CD4-positive, CD25-positive, alpha-beta regulatory T cell (primary cell): Measurements from ENCODE around the gene WWC1. TPM values are rescaled to one million over a fixed set of nuclear protein-coding genes. Genes with fewer than 3 reads are reported as not detected.
A peak's percentile ranks its signal among the peaks of the same experiment; 100 is the strongest.

ENCODE experiments used
- ATAC-seq, 2 donors: fragments of 150-1000 bp; cut with Tn5 transposase; one replicate each; pipeline ENCODE4 v1.10.0; 2021; ENCODE audit warnings: low read depth in 2 of 2, moderate number of reproducible peaks in 2 of 2, moderate library complexity in 1 of 2
- DNase-seq, 3 donors: peaks; one replicate each; pipeline versions ENCODE4 v3.0.0 to v3.0.0-alpha.2; 2012 to 2022; ENCODE audit warnings: mixed read lengths in 1 of 3
- H3K27ac ChIP-seq: one replicate; pipeline ENCODE4 v1.7.0; 2013; ENCODE audit warnings: mild to moderate bottlenecking, low read length; ENCODE audit not compliant: insufficient read depth, poor library complexity, severe bottlenecking
- H3K27me3 ChIP-seq: one replicate; pipeline ENCODE4 v1.7.0; 2013; ENCODE audit warnings: low read length; ENCODE audit not compliant: control insufficient read depth, insufficient read depth
- H3K36me3 ChIP-seq: one replicate; pipeline ENCODE4 v1.7.0; 2013; ENCODE audit warnings: mild to moderate bottlenecking, low read length, moderate library complexity; ENCODE audit not compliant: control insufficient read depth, insufficient read depth
- H3K4me1 ChIP-seq: 2 replicates; pipeline ENCODE4 v1.7.0; 2013; ENCODE audit warnings: mild to moderate bottlenecking, low read length; ENCODE audit not compliant: insufficient read depth, control insufficient read depth, poor library complexity, severe bottlenecking
- H3K4me3 ChIP-seq: one replicate; pipeline ENCODE4 v1.7.0; 2013; ENCODE audit warnings: low read depth, mild to moderate bottlenecking, low read length, moderate library complexity
- H3K9me3 ChIP-seq, 2 experiments: 1 replicate in 1 of 2; 2 replicates in 1 of 2; pipeline ENCODE4 v1.7.0; 2013; ENCODE audit warnings: low read length in 2 of 2, mild to moderate bottlenecking in 1 of 2, moderate library complexity in 1 of 2; ENCODE audit not compliant: control insufficient read depth in 2 of 2
- H3K27ac Mint-ChIP-seq, 3 donors: one replicate each; pipeline ENCODE4 v1.8.0; 2020 to 2022; ENCODE audit warnings: mild to moderate bottlenecking in 3 of 3, mixed read lengths in 3 of 3, moderate library complexity in 2 of 3
- H3K27me3 Mint-ChIP-seq: one replicate; pipeline ENCODE4 v1.8.0; 2022; ENCODE audit warnings: mild to moderate bottlenecking, mixed read lengths
- H3K36me3 Mint-ChIP-seq: one replicate; pipeline ENCODE4 v1.8.0; 2020; ENCODE audit warnings: mixed read lengths
- H3K4me1 Mint-ChIP-seq, 4 donors: one replicate each; pipeline ENCODE4 v1.8.0; 2020 to 2022; ENCODE audit warnings: mixed read lengths in 4 of 4, mild to moderate bottlenecking in 1 of 4
- H3K4me3 Mint-ChIP-seq, 4 donors: one replicate each; pipeline ENCODE4 v1.8.0; 2020 to 2022; ENCODE audit warnings: mild to moderate bottlenecking in 4 of 4, mixed read lengths in 4 of 4, moderate library complexity in 3 of 4
- H3K9me3 Mint-ChIP-seq, 7 donors: one replicate each; pipeline ENCODE4 v1.8.0; 2020 to 2022; ENCODE audit warnings: mixed read lengths in 7 of 7, mild to moderate bottlenecking in 3 of 7, moderate library complexity in 2 of 7
- polyA plus RNA-seq, 4 donors: library from polyadenylated mRNA; unstranded; fragments of 300-500 nt; fragmentation: Illumina TruSeq; gene quantifications; one replicate each; pipeline ENCODE4 v1.2.3, GENCODE V29; 2021
- total RNA-seq: library from RNA; stranded (reverse); gene quantifications from one replicate; pipeline ENCODE4 v1.2.3, GENCODE V29; 2022

WWC1 gene
- total and polyA plus RNA-seq, 5 donors from 2014 or later = 0.07 to 1.5 (median 0.95) TPM; not detected in 1

DNA sequence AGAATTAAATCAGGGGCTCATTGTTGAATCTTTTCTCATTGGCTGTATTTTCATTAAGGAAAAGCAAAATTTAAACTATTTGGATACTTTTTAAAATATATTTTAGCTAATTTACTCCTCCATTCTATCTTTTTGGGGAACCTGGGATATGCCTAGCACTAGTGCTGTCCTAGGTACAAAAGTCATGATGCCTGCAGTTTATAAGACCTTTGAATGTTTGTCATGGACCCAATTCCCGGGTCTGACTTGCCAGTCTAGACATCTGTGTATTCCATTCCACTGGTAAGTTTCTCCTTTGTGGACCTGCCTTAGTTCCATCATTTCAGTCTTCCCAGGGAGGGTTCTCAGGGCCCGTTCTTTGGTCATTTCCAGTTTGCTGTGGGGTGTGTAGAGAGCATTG lies 63.0 kb downstream of the WWC1 start:
- no peak overlapping the region for H3K4me3 Mint-ChIP-seq
- no peaks in the 10 kb centered on the region for H3K27me3 ChIP-seq
- no peaks in the 10 kb centered on the region for H3K4me1 Mint-ChIP-seq
- H3K27ac Mint-ChIP-seq = no peak overlapping the region
- H3K4me1 ChIP-seq = no peaks in the 10 kb centered on the region
- H3K4me3 ChIP-seq = no peak overlapping the region
- H3K27me3 Mint-ChIP-seq = peaks cover 10% of the 10 kb centered on the region
- no peaks in the 10 kb centered on the region for H3K36me3 Mint-ChIP-seq
- H3K9me3 Mint-ChIP-seq = peaks cover 0 to 3% (median 0%) of the 10 kb centered on the region in 7 donors
- DNase-seq (no peak), ATAC-seq (no peak)
- no peaks in the 10 kb centered on the region for H3K9me3 ChIP-seq
- H3K27ac ChIP-seq = no peak overlapping the region
- H3K36me3 ChIP-seq = no peaks in the 10 kb centered on the region

GRCh38 chr5:168356171-168356570 lies 64.7 kb downstream of the WWC1 start:
- Histone ChIP-seq H3K27me3 (peaks cover 3% of the 10 kb centered on the region), H3K9me3 (no peaks in the 10 kb centered on the region), H3K4me3 (no peak overlapping the region), H3K36me3 (no peaks in the 10 kb centered on the region), H3K27ac (no peak overlapping the region), H3K4me1 (no peaks in the 10 kb centered on the region)
- no peak for DNase-seq
- H3K36me3 Mint-ChIP-seq = no peaks in the 10 kb centered on the region
- no peak overlapping the region for H3K27ac Mint-ChIP-seq
- H3K4me1 Mint-ChIP-seq = no peaks in the 10 kb centered on the region
- peaks cover 0 to 3% (median 0%) of the 10 kb centered on the region in 7 donors for H3K9me3 Mint-ChIP-seq
- no peak overlapping the region for H3K4me3 Mint-ChIP-seq
- no peak for ATAC-seq
- H3K27me3 Mint-ChIP-seq = peaks cover 12% of the 10 kb centered on the region

DNA sequence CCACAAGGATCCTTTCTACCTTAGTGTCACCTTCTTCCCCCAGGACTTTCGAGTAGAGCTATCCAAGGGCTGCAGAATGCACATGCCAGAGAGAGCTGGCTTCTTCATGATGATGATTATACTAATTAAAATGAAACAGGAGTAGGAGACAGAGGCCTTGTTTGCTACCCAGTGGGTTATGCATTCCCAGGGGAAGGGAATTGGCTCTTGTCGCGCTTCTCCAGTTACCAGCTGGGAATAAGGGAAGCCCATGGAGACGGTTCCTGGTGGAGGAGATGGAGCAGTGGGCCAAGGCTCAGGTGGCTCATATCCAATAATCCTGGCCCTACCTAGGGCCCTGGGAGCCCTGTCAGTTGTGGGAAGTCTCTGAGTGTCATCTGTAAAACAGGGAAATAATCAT lies 65.1 kb downstream of the WWC1 start:
- H3K4me3 ChIP-seq = no peak overlapping the region
- ATAC-seq (no peak), DNase-seq (no peak)
- Mint-ChIP-seq H3K27ac (no peak overlapping the region), H3K4me3 (no peak overlapping the region), H3K4me1 (no peaks in the 10 kb centered on the region), H3K36me3 (no peaks in the 10 kb centered on the region), H3K27me3 (peaks cover 12% of the 10 kb centered on the region), H3K9me3 (peaks cover 0 to 3% (median 0%) of the 10 kb centered on the region in 7 donors)
- H3K27ac ChIP-seq = no peak overlapping the region
- H3K4me1 ChIP-seq = no peaks in the 10 kb centered on the region
- H3K27me3 ChIP-seq = peaks cover 3% of the 10 kb centered on the region
- H3K9me3 ChIP-seq = no peaks in the 10 kb centered on the region
- no peaks in the 10 kb centered on the region for H3K36me3 ChIP-seq

- no peak for ATAC-seq
- H3K4me3 ChIP-seq = no peak overlapping the region
- peaks cover 0 to 3% (median 0%) of the 10 kb centered on the region in 7 donors for H3K9me3 Mint-ChIP-seq
- no peak overlapping the region for H3K27ac Mint-ChIP-seq
- no peak overlapping the region for H3K4me3 Mint-ChIP-seq
- no peaks in the 10 kb centered on the region for H3K9me3 ChIP-seq
- no peaks in the 10 kb centered on the region for H3K4me1 Mint-ChIP-seq
- peaks cover 3% of the 10 kb centered on the region for H3K27me3 ChIP-seq
- no peak for DNase-seq
- H3K36me3 Mint-ChIP-seq = no peaks in the 10 kb centered on the region
- H3K36me3 ChIP-seq = no peaks in the 10 kb centered on the region
- H3K27ac ChIP-seq = no peak overlapping the region
- H3K27me3 Mint-ChIP-seq = peaks cover 15% of the 10 kb centered on the region
- no peaks in the 10 kb centered on the region for H3K4me1 ChIP-seq
Observed at GRCh38 chr5:168357876-168358275, 66.4 kb downstream of the WWC1 start.

DNA sequence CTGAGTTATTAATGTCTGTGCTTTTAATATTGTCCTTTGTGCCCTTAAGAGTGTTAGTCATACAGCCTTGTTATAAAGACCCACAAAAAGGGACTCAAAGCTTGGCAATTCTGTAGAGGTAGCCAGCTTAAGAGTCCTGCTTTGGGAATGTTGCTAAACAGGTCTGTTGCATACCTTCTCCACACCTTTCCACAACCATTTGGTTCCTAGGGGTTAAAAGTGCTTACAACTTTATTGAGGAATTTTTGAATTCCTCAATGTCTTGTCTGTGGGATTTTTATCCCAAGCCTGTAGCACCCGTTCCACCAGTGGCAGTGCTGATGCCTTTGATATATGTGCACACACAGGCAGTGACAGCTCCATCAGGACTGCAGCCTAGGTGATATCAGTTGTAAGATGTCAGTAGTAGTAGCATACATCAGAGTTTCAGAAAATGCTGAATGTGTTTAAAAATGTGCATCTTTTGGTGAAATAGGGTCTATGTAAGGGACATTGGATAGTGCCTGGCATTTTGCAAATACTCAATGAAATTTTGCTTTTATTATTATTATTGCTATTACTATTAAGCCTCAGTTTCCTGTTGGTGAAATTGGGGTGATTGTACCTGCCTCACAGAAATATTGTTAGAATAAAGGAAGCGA lies 68.5 kb downstream of the WWC1 start:
- H3K4me1 Mint-ChIP-seq = no peaks in the 10 kb centered on the region
- Histone ChIP-seq H3K9me3 (no peaks in the 10 kb centered on the region), H3K27ac (no peak overlapping the region), H3K27me3 (peaks cover 3% of the 10 kb centered on the region), H3K4me1 (no peaks in the 10 kb centered on the region), H3K36me3 (no peaks in the 10 kb centered on the region), H3K4me3 (no peak overlapping the region)
- no peaks in the 10 kb centered on the region for H3K36me3 Mint-ChIP-seq
- ATAC-seq (no peak), DNase-seq (no peak)
- peaks cover 15% of the 10 kb centered on the region for H3K27me3 Mint-ChIP-seq
- H3K4me3 Mint-ChIP-seq = no peak overlapping the region
- H3K27ac Mint-ChIP-seq = no peak overlapping the region
- peaks cover 0 to 3% (median 0%) of the 10 kb centered on the region in 7 donors for H3K9me3 Mint-ChIP-seq

DNA sequence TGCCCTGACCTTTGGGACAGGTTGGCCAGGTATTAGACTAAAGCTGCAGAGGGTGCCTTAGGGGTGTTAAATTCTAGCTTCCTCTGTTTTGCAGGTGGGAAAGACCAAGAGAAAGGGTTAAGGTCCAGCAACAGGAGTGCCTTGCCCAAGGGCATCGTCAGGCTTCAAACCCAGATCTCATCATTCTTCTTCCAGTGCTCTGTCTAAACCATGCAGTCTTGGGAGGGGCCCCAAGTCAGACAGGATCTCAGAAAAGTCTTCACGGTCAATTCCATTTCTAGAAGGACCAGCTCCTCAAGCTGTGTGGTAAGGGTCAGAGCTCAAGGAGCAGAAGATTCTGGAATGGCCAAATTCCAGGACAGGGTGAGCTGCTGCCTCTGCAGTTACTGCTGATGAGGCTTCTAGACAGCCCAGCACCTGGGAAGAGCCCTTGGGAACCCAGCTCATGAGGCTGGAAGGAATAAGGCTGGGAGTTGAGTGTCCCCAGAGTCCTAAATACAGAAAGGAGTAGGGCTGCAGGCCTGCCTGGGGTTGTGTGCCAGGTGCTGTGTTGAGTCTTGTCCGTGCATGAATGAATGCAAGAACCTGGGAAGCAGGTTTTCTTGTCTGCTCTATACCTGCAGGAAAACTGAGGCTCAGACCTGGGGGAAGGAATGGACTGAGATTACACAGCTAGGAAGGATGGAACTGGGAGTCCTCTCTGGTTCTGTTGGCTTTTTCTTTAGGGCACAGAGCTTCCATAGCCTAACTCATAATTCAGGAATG lies 69.3 kb downstream of the WWC1 start:
- peaks cover 3% of the 10 kb centered on the region for H3K27me3 ChIP-seq
- H3K4me1 Mint-ChIP-seq = no peaks in the 10 kb centered on the region
- peaks cover 0 to 3% (median 0%) of the 10 kb centered on the region in 7 donors for H3K9me3 Mint-ChIP-seq
- no peak overlapping the region for H3K4me3 Mint-ChIP-seq
- no peaks in the 10 kb centered on the region for H3K4me1 ChIP-seq
- peaks cover 11% of the 10 kb centered on the region for H3K27me3 Mint-ChIP-seq
- H3K36me3 ChIP-seq = no peaks in the 10 kb centered on the region
- no peak overlapping the region for H3K27ac ChIP-seq
- no peaks in the 10 kb centered on the region for H3K9me3 ChIP-seq
- no peak overlapping the region for H3K27ac Mint-ChIP-seq
- ATAC-seq (no peak), DNase-seq (no peak)
- no peaks in the 10 kb centered on the region for H3K36me3 Mint-ChIP-seq
- H3K4me3 ChIP-seq = no peak overlapping the region

DNA sequence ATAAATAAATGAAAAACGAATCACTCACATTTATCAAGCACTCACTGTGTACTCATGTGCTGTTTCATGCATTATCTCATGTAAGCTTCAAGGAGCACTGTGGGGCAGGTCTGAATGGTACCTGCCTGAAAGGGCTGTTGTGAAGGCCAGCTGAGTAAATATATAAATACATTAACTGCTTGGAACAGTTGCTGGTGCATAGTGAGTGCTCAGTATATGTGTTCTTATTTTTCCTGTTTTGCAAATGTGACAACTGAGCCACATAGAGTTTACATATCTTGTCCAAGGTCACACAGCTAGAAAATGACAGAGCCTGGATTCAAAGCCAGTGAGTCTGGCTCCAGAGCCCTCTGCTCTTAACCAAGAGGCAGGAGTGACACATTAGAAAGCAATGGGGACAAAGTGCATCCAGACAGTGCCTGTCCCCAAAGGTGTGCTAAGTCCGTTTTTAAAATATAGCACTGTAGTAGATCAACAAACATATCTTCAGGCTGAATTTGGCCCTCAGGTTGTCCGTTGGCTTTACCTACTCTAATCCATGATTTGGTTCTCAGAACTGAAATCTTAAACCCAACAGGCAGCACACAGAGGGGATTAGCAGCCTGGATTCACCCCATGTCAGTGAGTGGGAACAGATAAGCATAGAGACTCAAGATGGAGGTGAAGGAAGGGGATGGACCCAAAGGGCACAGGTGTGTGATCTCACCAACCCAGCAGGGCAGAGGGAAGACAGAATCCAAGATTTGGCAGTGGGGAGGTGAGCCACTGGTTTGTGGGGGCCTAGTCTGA lies 70.8 kb downstream of the WWC1 start:
- H3K36me3 ChIP-seq = no peaks in the 10 kb centered on the region
- Mint-ChIP-seq H3K4me1 (no peaks in the 10 kb centered on the region), H3K27me3 (peaks cover 10% of the 10 kb centered on the region), H3K27ac (peak overlapping the region in 1 of 3 donors; percentile 62), H3K36me3 (no peaks in the 10 kb centered on the region), H3K4me3 (no peak overlapping the region), H3K9me3 (peaks cover 0 to 3% (median 0%) of the 10 kb centered on the region in 7 donors)
- no peak overlapping the region for H3K4me3 ChIP-seq
- H3K27me3 ChIP-seq = peaks cover 3% of the 10 kb centered on the region
- ATAC-seq (no peak), DNase-seq (no peak)
- no peak overlapping the region for H3K27ac ChIP-seq
- no peaks in the 10 kb centered on the region for H3K4me1 ChIP-seq
- no peaks in the 10 kb centered on the region for H3K9me3 ChIP-seq
